Effector memory CD4-positive, alpha-beta T cell (primary cell): ENCODE measurements around the gene NACAD.

ENCODE experiments used
- DNase-seq, 3 donors: peaks; one replicate each; pipeline ENCODE4 v3.0.0-alpha.2; 2020
- H3K27ac ChIP-seq: 2 replicates; pipeline ENCODE4 v1.7.0; 2013; ENCODE audit warnings: mild to moderate bottlenecking, low read length, moderate library complexity; ENCODE audit not compliant: insufficient read depth, poor library complexity, severe bottlenecking
- H3K27me3 ChIP-seq: replicated peaks from 2 replicates; pipeline ENCODE4 v1.7.0; 2013; ENCODE audit warnings: mild to moderate bottlenecking, low read length; ENCODE audit not compliant: insufficient read depth, control insufficient read depth, poor library complexity, severe bottlenecking
- H3K36me3 ChIP-seq: 2 replicates; pipeline ENCODE4 v1.7.0; 2013; ENCODE audit warnings: mild to moderate bottlenecking, low read length, moderate library complexity; ENCODE audit not compliant: control insufficient read depth, insufficient read depth
- H3K4me1 ChIP-seq: 2 replicates; pipeline ENCODE4 v1.7.0; 2013; ENCODE audit warnings: low read length, mild to moderate bottlenecking; ENCODE audit not compliant: control insufficient read depth, insufficient read depth, poor library complexity, severe bottlenecking
- H3K4me3 ChIP-seq: 2 replicates; pipeline ENCODE4 v1.7.0; 2013; ENCODE audit warnings: low read length, low read depth, mild to moderate bottlenecking; ENCODE audit not compliant: insufficient read depth, poor library complexity, severe bottlenecking
- H3K9me3 ChIP-seq: 2 replicates; pipeline ENCODE4 v1.7.0; 2013; ENCODE audit warnings: mild to moderate bottlenecking, low read length, moderate library complexity; ENCODE audit not compliant: control insufficient read depth

The NACAD gene

DNA sequence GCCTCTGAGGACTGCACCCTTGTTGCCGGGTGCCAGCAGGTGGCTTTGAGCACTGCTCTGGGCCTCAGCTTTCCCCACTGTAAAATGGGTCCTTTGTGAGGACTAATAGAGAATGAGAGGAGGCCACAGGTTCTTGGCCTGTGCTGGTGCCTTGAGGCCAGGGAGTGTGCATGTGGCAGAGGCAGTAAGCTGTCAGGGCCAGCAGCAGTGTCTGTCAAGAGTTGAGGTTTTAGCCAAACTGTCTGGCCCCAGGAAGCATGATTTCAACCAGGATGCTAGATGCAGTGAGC lies 13.5 kb downstream of the NACAD start:
- no peak for DNase-seq
- no peak overlapping the region for H3K27ac ChIP-seq
- no peak overlapping the region for H3K4me3 ChIP-seq
- H3K27me3 ChIP-seq, result no peaks in the 10 kb centered on the region
- H3K9me3 ChIP-seq, result no peaks in the 10 kb centered on the region
- peaks cover 65% of the 10 kb centered on the region for H3K36me3 ChIP-seq
- no peaks in the 10 kb centered on the region for H3K4me1 ChIP-seq

DNA sequence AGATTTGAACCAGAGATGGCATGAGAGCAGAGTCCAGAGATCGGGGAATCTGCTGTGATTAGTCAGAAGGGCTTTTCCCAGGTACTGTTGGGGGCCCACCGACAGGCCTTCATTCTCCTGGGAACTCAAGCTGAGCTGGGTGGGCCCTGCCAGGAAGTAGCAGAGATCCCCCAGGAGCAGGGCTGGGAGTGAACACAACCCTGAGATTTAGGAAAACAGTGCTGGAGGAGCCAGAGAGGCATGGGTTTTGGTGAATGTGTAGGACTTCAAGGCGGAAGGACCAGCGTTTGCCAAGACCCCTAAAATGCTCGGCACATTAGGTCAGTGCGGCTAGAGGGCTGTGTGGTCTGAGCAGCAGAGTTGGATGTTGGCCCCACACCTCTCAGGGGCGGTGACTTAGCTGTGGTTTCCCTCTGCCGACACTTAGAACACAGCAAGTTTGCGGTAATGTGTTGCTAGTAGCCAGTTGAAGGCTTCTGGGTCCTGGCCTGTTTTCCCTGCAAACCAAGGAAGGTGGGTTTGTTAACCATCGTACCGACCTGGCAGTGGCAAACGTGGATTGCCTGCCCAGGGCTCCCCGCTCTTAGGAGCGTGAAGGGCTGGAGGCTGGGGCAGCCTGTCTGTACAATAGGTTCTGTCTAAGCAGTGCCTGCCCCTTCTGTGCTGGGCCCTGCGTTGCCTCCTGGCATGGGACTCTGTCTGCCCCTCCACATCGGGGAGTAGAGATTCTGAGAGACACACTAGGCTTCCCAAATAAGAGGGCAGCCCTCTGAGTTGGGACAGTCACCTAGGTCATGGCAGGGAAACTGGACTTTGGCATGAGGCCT lies 14.0 kb downstream of the NACAD start:
- no peaks in the 10 kb centered on the region for H3K4me1 ChIP-seq
- DNase-seq, result no peak
- H3K27me3 ChIP-seq, result no peaks in the 10 kb centered on the region
- no peak overlapping the region for H3K4me3 ChIP-seq
- H3K27ac ChIP-seq, result no peak overlapping the region
- H3K9me3 ChIP-seq, result no peaks in the 10 kb centered on the region
- peaks cover 71% of the 10 kb centered on the region for H3K36me3 ChIP-seq

DNA sequence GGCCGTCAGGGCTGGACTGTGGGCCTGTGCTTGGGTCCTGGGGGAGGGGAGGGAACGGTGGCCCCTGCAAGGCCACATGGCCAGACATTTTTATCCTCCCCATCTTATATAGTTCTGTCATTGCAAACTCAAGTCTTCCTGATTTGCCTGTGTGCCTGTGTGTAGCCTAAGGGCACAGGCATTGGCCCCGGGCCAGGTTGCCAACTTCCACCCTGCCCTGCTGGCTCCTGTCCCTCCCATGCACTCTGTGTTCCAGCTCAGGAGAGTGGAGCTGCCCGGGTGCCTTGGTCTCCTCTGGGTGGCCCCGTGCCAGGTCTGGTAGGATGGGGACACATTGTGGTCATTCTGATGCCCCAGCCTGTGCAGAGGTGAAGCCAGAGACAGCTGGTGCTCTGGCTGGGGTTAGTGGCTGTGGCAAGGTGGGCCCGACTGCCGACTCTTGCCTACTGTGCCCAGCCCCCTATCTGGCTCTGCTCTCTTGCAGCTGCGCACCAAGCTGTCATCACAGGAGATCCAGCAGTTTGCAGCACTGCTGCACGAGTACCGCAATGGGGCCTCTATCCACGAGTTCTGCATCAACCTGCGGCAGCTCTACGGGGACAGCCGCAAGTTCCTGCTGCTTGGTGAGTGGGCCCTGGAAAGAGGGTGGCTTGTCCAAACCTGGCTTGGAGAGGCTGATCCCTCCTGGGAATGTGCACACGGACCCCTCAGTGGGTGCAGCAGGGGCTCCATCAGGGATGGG lies 14.8 kb downstream of the NACAD start:
- Histone ChIP-seq H3K36me3 (peaks cover 79% of the 10 kb centered on the region), H3K27ac (no peak overlapping the region), H3K4me1 (no peaks in the 10 kb centered on the region), H3K4me3 (no peak overlapping the region), H3K9me3 (no peaks in the 10 kb centered on the region), H3K27me3 (no peaks in the 10 kb centered on the region)
- no peak for DNase-seq

DNA sequence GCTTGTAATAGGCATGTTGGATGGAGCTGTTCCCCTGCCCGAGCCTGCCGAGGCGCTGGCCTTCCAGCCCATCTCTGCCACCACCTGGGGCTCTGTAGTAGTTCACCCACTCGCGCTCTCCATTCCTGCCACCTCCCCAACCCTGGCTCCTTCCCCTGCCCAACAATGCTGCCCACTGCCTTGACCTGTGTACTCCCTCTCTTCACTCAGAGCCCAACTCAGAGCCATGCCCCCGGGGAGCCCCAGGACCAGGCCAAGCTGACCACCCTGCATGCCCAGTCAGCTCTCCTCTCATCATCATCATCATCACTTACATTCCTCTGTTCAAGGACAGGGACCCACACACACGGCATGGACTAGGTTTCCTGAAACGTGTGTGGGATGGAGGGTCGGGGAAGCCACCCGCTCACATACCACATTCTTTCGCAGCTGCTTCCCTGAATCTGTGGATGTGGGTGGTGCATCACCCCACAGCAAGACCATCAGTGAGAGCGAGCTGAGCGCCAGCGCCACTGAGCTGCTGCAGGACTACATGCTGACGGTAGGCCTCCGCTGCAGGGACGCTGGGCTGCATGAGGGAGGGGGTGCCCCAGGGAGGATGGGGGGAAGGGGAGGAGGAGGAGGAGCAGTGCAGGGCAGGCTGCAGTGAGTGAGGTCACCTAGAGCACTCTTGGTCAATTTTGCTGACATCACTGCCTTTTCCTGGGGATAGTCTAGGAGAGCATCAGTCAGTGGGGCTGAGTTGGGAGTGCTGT lies 15.6 kb downstream of the NACAD start:
- no peaks in the 10 kb centered on the region for H3K9me3 ChIP-seq
- H3K27ac ChIP-seq, result no peak overlapping the region
- H3K4me3 ChIP-seq, result no peak overlapping the region
- peaks cover 86% of the 10 kb centered on the region for H3K36me3 ChIP-seq
- no peak for DNase-seq
- no peaks in the 10 kb centered on the region for H3K4me1 ChIP-seq
- no peaks in the 10 kb centered on the region for H3K27me3 ChIP-seq

DNA sequence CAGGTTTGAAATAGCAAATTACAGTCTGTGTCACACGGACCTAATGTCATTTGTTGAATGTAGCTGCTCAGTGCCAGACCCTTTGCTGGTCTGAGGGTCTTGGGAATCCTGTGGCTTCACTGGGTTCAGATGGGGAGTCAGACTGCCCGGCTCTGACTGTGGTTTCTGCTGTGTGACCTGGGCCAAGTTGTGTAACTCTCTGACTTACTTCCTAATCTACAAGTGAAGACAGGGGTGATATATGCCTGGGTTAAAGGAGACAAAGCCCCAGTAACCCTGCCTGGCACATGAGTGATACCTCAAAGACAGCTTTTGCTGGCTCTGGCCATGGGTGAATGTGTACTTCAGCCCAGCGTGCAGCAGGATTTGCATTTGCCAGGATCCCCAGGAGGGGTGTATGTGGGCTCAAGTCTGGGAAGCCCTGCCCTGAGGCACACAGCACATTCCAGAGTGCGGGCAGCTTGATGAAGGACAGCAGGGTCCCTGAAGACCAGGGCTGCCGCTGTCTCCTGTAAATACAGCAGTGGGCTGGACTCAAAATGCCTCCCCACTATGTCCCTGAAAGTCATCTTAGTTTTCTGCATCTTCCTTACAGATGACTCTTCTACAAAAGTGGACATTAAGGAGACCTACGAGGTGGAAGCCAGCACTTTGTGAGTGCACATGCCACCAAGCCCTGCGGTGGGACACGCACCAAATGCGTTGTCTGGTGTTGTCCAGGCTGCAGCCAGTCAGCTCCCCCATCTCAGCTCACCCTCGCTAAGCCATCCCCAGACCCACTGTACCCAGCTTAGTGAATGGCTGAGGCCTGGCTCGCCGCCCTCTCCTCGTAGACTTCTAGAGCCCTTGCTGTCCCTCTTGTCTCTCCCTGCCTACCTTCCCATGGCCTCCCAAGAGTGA lies 16.4 kb downstream of the NACAD start:
- no peaks in the 10 kb centered on the region for H3K9me3 ChIP-seq
- DNase-seq, result no peak
- H3K4me1 ChIP-seq, result no peaks in the 10 kb centered on the region
- no peak overlapping the region for H3K27ac ChIP-seq
- H3K27me3 ChIP-seq, result no peaks in the 10 kb centered on the region
- no peak overlapping the region for H3K4me3 ChIP-seq
- peaks cover 94% of the 10 kb centered on the region for H3K36me3 ChIP-seq

DNA sequence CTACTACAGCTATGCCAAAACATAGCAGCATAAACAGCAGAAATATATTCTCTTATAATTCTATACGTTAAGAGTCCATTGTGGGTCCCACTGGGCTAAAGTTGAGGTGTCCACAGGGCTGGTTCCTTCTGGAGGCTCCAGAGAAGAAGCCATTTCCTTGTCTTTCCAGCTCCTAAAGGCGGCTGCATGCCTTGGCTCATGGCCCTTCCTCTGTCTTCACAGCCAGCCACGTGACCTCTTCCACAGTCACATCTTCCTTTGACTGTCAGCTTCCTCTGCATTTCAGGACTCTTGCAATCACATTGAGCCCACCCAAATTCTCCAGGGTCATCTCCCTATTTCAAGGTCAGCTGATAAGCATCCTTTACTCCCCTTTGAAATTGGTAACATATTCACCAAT lies 17.2 kb downstream of the NACAD start:
- Histone ChIP-seq H3K36me3 (peaks cover 89% of the 10 kb centered on the region), H3K27me3 (no peaks in the 10 kb centered on the region), H3K27ac (no peak overlapping the region), H3K4me3 (no peak overlapping the region), H3K9me3 (no peaks in the 10 kb centered on the region), H3K4me1 (no peaks in the 10 kb centered on the region)
- DNase-seq, result no peak

DNA sequence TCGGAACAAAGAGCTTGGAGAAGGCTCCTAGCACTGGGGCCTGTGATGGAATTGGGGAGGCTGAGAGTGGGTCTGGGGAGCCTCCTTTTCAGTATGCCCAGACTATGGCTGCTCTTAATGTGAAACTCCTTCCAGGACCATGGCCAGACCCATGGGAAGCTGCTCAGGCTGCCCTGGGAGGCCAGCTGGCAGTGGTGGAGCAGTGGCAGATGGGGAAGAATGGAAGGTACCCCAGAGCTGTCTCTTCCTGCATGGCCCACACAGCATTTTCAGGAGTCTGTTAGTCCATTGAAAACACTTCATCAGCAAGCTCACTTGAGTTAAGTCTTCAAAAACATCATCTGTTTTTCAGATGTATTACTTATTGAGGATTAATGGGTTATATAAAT lies 18.5 kb downstream of the NACAD start:
- H3K27ac ChIP-seq, result no peak overlapping the region
- no peak for DNase-seq
- peaks cover 89% of the 10 kb centered on the region for H3K36me3 ChIP-seq
- no peaks in the 10 kb centered on the region for H3K9me3 ChIP-seq
- H3K27me3 ChIP-seq, result no peaks in the 10 kb centered on the region
- no peak overlapping the region for H3K4me3 ChIP-seq
- H3K4me1 ChIP-seq, result no peaks in the 10 kb centered on the region

DNA sequence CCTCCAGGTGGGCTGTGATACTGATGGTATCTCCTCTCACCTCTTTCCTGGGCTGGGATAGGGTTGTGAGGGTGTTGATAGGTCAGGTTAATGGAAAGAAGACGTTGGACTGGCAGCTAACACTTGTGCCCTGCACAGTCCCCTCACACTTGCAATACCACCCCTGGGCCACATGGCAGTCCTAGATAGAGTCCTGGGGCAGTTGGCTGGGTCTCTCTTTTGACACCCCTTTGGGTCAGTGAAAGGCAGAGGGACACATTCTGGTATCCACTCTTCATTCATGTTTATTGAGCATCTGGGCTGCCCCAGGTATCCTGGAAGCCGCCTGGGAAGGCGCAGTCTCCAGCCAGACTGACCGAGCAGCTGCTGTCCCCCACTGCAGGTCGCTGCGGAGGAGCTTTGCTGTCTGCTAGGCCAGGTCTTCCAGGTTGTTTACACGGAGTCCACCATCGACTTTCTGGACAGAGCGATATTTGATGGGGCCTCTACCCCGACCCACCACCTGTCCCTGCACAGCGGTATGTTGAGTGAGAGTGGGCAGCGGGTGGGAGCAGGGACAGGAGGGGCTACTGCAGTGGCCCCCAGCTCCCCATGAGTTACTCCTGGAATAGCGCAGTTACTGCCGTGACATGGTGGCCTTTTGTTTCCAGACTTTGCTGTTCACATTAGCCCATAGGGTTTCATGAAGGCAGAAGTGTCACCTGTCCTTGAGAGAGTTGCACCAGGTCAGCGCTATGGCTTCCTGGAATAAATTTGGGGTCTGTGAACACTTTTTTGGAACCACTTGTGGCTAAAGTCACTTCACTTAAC lies 19.1 kb downstream of the NACAD start:
- Histone ChIP-seq H3K4me3 (no peak overlapping the region), H3K27me3 (no peaks in the 10 kb centered on the region), H3K27ac (no peak overlapping the region), H3K36me3 (peaks cover 89% of the 10 kb centered on the region), H3K4me1 (no peaks in the 10 kb centered on the region), H3K9me3 (no peaks in the 10 kb centered on the region)
- DNase-seq, result no peak
